T-helper 1 cell treated with Interleukin-12 subunit alpha and Interleukin-12 subunit beta and Interleukin-4 antibody, amounts not matched to agents 30 μg/mL and 1 μg/mL, for 36 hours (primary cell): Measurements from ENCODE around the gene PHOX2A.
"Not testable (repeated sequence)": the region's sequence is repeated elsewhere in the genome, so short reads cannot be mapped to it uniquely, and the experiment has no call there.

Experiments used
- H3K27ac Mint-ChIP-seq: one replicate; pipeline ENCODE4 v1.8.0; 2021; ENCODE audit warnings: mild to moderate bottlenecking, mixed read lengths
- H3K27me3 Mint-ChIP-seq: one replicate; pipeline ENCODE4 v1.8.0; 2021; ENCODE audit warnings: low read depth, mixed read lengths
- H3K36me3 Mint-ChIP-seq: one replicate; pipeline ENCODE4 v1.8.0; 2021; ENCODE audit warnings: low read depth, mixed read lengths
- H3K4me1 Mint-ChIP-seq: one replicate; pipeline ENCODE4 v1.8.0; 2021; ENCODE audit warnings: low read depth, mixed read lengths
- H3K4me3 Mint-ChIP-seq: one replicate; pipeline ENCODE4 v1.8.0; 2021; ENCODE audit warnings: mild to moderate bottlenecking, moderate library complexity, mixed read lengths
- H3K9me3 Mint-ChIP-seq: one replicate; pipeline ENCODE4 v1.8.0; 2021; ENCODE audit warnings: mixed read lengths

Gene PHOX2A

DNA sequence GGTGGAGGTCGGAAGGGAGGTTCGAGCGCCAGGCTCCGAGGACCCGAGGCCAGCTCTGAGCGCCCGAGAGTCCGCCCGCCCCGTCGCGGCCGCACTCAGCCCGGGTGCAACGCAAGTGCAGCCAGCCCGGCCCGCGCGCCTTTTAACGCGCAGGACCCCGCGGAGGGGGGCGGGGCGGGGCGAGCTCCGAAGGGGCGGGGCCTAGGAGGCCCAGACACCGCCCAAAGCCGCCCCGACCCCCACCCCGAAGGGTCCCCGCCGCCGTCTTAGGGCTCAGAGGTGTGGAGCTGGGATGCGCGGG lies at the start of gene PHOX2A:
Gene PHOX2A (minus strand): TSS at position 117 of the 301 bp plus-strand sequence. CDS start 172 bp downstream, outside the sequence.
- no peaks in the 10 kb centered on the region for H3K9me3 Mint-ChIP-seq
- H3K4me3 Mint-ChIP-seq = peak within 1 kb of the TSS; percentile 12
- peaks cover 14% of the 10 kb centered on the region for H3K4me1 Mint-ChIP-seq
- H3K36me3 Mint-ChIP-seq = peaks cover 9% of the 10 kb centered on the region
- H3K27me3 Mint-ChIP-seq = peaks cover 41% of the 10 kb centered on the region
- H3K27ac Mint-ChIP-seq = no peak within 1 kb of the TSS

DNA sequence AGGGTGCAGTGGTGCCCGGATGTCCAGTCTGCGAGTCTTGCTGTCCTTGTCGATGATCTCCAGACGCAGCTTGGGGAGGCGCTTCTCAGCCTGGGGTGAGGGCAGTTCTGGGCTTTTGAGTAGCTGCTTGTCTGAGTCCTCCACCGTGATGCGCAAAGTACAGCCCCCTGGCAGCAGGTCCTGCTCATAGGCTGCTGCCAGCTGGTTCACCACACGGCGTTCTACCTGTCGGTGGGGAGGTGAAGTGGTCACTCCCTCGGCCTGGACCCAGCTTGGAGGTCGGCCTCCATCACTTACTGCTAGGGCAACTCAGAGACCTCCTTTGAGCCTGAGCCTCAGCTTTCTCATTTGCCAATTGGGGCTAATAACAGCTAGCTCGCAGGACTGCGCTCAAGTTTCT lies 49.4 kb upstream of the PHOX2A start:
- no peak overlapping the region for H3K27ac Mint-ChIP-seq
- H3K9me3 Mint-ChIP-seq = no peaks in the 10 kb centered on the region
- H3K27me3 Mint-ChIP-seq = no peaks in the 10 kb centered on the region
- no peaks in the 10 kb centered on the region for H3K4me1 Mint-ChIP-seq
- no peaks in the 10 kb centered on the region for H3K36me3 Mint-ChIP-seq
- no peak overlapping the region for H3K4me3 Mint-ChIP-seq

DNA sequence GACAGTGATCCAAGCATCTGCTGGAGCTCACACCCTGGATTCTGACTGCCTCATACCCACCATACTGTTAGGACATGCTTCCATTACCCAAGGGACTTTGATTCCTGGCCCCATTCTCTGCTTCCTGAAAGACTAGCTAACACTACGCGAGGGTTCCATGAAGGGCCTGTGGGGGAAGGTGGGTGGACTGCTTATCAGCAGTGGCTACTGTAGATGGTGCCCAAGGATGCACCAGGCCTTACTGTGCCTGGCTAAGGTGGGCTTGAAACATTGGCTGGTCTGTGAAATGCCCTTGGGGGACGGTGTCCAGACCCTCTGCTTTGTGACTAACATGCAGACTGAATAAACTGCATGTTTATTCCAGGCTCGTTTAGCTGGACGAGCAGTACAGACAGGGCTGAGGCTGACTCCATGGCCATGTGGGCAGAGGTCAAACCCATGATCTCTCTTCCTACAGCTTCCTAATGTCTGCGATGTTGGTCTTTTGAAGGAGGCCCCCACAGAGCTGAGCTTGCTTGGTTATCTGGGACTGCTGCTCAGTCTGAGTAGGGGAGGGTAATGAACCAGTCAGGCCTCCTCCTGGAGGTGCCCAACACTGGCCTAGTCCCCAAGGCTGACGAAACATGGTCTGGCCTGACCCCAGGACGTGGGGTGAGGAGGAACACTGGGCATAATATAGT lies 48.3 kb upstream of the PHOX2A start:
- Mint-ChIP-seq H3K4me3 (no peak overlapping the region), H3K36me3 (no peaks in the 10 kb centered on the region), H3K4me1 (no peaks in the 10 kb centered on the region), H3K9me3 (no peaks in the 10 kb centered on the region), H3K27me3 (no peaks in the 10 kb centered on the region), H3K27ac (no peak overlapping the region)

DNA sequence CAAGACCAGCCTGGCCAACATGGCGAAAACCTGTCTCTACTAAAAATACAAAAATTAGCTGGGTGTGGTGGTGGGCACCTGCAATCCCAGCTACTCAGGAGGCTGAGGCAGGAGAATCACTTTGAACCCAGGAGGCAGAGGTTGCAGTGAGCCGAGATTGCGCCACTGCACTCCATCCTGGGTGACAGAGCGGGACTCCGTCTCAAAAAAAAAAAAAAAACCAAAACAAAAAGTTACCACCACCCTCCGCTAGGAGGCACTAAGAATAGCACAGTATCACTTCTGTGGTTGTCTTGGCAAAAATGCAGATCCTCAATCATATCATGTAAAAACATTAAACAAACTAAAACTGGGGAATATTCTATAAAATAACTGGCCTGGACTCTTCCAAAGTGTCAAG lies 46.8 kb upstream of the PHOX2A start:
- H3K36me3 Mint-ChIP-seq, H3K27me3 Mint-ChIP-seq, H3K4me1 Mint-ChIP-seq, H3K4me3 Mint-ChIP-seq, H3K9me3 Mint-ChIP-seq, H3K27ac Mint-ChIP-seq: not testable (repeated sequence)

DNA sequence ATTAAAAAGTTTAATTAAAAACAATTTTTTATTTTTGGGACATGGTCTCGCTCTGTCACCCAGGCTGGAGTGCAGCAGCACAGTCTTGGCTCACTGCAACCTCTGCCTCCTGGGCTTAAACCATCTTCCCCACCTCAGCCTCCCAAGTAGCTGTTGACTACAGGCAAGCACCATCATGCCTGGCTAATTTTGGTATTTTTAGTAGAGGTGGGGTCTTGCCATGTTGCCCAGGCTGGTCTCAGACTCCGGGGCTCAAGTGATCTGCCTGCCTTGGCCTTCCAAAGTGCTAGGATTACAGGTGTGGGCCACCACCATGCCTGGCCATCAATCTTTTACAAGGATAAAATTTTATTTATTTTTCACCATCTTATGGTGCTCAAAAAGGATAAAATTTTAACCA lies 43.3 kb upstream of the PHOX2A start:
- Mint-ChIP-seq H3K4me3 (no peak overlapping the region), H3K27me3 (peaks cover 13% of the 10 kb centered on the region)

DNA sequence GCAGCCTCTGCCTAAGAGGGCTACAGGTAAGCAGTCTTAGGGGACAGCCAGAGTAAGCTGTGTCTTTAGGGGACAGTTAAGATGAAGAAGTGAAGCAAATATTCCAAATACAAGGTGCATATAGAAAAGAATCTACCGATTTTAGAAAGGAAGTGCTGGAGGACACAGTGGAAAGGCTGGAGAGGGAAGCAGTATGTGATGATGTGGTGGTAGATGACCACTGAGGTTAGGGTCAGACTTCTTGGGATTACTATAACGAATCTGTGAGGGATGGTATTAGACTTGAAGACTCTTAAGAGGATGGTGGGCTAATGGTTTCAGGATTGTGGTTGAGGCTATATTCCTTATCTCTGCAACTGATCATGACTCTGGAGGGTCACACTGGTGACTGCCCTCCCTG lies 40.0 kb upstream of the PHOX2A start:
- H3K27me3 Mint-ChIP-seq = peaks cover 19% of the 10 kb centered on the region
- no peak overlapping the region for H3K4me3 Mint-ChIP-seq
- H3K9me3 Mint-ChIP-seq = no peaks in the 10 kb centered on the region
- no peaks in the 10 kb centered on the region for H3K36me3 Mint-ChIP-seq
- H3K4me1 Mint-ChIP-seq = no peaks in the 10 kb centered on the region
- H3K27ac Mint-ChIP-seq = no peak overlapping the region

More for the DNA sequence above, 43.3 kb upstream of the PHOX2A start:
- H3K9me3 Mint-ChIP-seq = no peaks in the 10 kb centered on the region
- H3K36me3 Mint-ChIP-seq = no peaks in the 10 kb centered on the region
- H3K27ac Mint-ChIP-seq = no peak overlapping the region
- no peaks in the 10 kb centered on the region for H3K4me1 Mint-ChIP-seq

DNA sequence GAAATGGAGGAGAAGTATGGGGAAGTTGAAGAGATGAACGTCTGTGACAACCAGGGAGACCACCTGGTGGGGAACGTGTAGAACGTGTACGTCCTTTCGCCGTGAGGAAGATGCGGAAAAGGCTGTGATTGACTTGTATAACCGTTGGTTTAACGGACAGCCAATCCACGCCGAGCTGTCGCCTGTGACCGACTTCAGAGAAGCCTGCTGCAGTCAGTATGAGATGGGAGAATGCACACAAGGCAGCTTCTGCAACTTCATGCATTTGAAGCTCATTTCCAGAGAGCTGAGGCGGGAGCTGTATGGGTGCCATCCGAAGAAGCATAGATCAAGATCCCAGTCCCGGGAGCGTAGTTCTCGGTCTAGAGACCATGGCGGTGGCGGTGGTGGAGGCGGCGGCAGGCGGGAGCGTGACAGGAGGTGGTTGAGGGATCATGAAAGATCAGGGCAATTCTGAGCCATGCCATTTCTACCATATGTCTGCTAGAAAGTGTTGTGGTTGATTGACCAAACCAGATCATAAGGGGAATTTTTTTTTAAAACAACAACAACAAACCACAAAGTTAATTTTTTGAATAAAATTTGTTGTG lies 36.8 kb upstream of the PHOX2A start:
- H3K36me3 Mint-ChIP-seq = no peaks in the 10 kb centered on the region
- no peaks in the 10 kb centered on the region for H3K9me3 Mint-ChIP-seq
- H3K27ac Mint-ChIP-seq = no peak overlapping the region
- no peaks in the 10 kb centered on the region for H3K4me1 Mint-ChIP-seq
- H3K27me3 Mint-ChIP-seq = peaks cover 19% of the 10 kb centered on the region
- H3K4me3 Mint-ChIP-seq = no peak overlapping the region

DNA sequence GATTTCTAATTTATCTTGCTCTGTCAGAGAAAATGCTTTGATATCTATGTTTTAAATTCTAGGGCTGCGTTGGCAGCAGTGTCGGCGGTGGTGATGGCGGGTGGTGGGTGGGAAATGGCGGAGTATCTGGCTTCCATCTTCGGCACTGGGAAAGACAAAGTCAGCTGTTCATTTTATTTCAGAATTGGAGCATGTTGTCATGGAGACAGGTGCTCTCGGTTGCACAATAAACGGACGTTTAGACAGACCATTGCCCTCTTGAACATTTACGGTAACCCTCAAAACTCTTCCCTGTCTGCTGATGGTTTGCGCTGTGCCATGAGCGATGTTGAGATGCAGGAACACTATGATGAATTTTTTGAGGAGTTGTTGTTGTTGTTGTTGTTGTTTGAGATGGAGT lies 36.1 kb upstream of the PHOX2A start:
- no peaks in the 10 kb centered on the region for H3K9me3 Mint-ChIP-seq
- H3K27ac Mint-ChIP-seq = no peak overlapping the region
- H3K36me3 Mint-ChIP-seq = no peaks in the 10 kb centered on the region

DNA sequence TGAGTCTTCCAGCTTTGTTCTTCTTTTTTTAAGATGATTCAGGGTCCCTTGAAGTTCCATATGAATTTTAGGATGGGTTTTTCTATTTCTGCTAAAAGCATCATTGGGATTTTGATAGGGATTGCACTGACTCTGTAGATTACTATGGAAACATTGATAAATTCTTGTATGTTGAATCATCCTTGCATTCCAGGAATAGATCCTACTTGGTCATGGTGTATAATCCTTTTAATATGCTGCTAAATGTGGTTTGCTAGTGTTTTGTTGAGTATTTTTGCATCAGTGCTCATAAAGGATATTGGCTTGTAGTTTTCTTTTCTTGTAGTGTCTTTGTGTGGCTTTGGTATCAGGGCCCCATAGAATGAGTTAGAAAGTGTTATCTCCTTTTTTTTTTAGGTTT lies 34.9 kb upstream of the PHOX2A start:
- Mint-ChIP-seq H3K9me3 (no peaks in the 10 kb centered on the region), H3K27ac (no peak overlapping the region), H3K36me3 (no peaks in the 10 kb centered on the region), H3K4me1 (no peaks in the 10 kb centered on the region), H3K27me3 (peaks cover 16% of the 10 kb centered on the region), H3K4me3 (no peak overlapping the region)

More for the DNA sequence above, 36.1 kb upstream of the PHOX2A start:
- no peak overlapping the region for H3K4me3 Mint-ChIP-seq
- peaks cover 19% of the 10 kb centered on the region for H3K27me3 Mint-ChIP-seq
- H3K4me1 Mint-ChIP-seq = no peaks in the 10 kb centered on the region

DNA sequence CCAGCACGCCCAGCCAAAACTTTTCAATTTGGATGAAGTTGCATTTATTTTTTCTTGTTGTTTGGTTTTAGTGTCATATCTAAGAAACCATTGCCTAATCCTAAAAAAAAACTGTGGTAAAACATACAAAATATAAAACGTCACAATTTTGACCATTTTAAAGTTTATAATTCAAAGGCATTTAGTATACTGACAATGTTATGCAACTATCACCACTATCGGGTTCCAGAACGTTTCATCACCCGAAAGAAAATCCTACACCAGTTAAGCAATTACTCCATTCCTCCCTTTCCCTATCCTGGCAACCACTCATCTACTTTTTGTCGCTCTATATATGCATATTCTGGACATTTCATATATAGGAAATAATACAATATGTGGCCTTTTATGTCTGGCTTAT lies 30.5 kb upstream of the PHOX2A start:
- H3K27me3 Mint-ChIP-seq = peaks cover 16% of the 10 kb centered on the region
- no peak overlapping the region for H3K27ac Mint-ChIP-seq
- no peaks in the 10 kb centered on the region for H3K9me3 Mint-ChIP-seq

DNA sequence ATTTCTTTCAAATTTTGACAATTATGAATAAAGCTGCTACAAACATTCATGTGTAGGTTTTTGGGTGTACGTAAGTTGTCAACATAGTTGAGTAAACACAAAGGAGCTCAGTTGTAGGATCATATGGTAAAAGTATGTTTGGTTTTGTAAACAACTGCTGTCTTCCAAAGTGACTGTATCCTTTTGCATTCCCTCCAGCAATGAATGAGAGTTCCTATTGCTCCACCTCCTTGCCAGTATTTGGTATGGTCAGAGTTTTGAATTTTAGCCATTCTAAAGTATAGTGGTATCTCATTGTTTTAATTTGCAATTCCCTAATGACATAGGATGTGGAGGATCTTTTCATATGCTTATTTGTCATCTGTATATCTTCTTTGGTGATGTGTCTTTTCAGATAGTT lies 28.0 kb upstream of the PHOX2A start:
- Mint-ChIP-seq H3K4me1 (peaks cover 6% of the 10 kb centered on the region), H3K36me3 (no peaks in the 10 kb centered on the region), H3K4me3 (no peak overlapping the region), H3K27ac (no peak overlapping the region), H3K9me3 (no peaks in the 10 kb centered on the region), H3K27me3 (peaks cover 17% of the 10 kb centered on the region)

More for the DNA sequence above, 30.5 kb upstream of the PHOX2A start:
- H3K4me1 Mint-ChIP-seq = peaks cover 3% of the 10 kb centered on the region
- H3K36me3 Mint-ChIP-seq = no peaks in the 10 kb centered on the region
- H3K4me3 Mint-ChIP-seq = no peak overlapping the region

DNA sequence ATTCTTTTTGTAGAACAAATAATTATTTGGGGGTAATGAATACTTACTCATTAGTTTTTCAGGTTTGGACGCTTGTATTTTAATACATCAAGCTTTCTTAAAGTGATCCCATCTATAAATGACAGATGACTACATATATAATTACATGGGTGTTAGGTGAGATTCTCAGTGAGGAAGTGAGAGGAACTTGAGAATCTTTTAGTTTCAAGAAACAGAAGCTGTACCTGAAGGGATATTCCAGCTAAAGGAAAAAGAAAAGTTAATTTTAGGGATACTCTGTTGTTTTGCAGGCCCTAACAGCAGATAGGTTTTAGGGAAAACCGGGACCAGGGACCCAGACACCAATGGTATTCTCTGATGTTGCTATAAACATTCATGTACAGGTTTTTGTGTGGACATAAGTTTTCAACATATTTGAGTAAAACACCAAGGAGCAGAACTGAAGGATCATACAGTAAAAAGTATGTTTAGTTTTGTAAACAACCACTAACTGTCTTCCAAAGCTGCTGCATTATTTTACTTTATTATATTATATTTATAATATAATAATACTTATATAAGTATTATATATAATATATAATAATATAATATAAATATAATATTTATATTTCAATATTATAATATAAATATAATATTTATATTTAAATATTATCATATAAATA lies 24.1 kb upstream of the PHOX2A start:
- Mint-ChIP-seq H3K27me3 (peaks cover 30% of the 10 kb centered on the region), H3K9me3 (no peaks in the 10 kb centered on the region), H3K4me3 (no peak overlapping the region), H3K4me1 (peaks cover 11% of the 10 kb centered on the region), H3K27ac (no peak overlapping the region), H3K36me3 (no peaks in the 10 kb centered on the region)

DNA sequence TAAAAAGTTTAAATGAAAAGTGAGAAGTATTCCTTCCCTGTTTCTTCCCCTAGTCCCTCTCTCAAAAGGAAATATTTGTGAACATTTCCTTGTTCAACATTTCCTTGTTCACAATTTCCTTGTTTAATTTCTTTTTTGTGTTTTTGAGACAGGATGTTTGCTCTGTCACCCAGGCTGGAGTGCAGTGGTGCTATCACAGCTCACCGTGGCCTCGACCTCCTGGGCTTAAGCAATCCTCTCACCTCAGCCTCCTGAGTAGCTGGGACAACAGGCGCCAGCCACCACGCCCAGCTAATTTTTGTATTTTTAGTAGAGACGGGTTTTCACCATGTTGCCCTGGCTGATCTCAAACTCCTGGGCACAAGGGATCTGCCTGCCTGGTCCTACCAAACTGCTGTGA lies 23.0 kb upstream of the PHOX2A start:
- not testable (repeated sequence) for H3K27ac Mint-ChIP-seq, H3K4me3 Mint-ChIP-seq, H3K36me3 Mint-ChIP-seq, H3K9me3 Mint-ChIP-seq
- Mint-ChIP-seq H3K27me3 (peaks cover 28% of the 10 kb centered on the region), H3K4me1 (peaks cover 13% of the 10 kb centered on the region)

DNA sequence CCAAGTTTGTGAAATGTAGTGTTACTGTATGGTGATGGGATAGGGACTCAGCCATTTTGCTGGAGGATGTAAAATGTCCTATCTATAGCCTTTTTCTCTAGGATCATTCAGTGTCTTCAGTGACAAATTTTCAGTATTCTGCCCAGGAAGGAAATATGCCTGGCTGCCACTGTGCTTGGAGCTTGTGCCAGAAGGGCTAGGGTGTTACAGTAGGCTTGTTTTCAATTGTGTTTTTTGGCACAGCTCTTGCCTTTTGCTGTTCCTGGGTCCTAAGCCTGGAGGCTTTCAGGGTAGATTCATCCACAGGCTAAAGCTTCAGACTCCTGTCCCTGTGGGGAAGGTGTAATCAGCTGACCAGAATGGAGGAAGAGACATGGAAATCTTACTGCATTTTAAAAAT lies 22.0 kb upstream of the PHOX2A start:
- H3K27ac Mint-ChIP-seq = no peak overlapping the region
- H3K4me1 Mint-ChIP-seq = peaks cover 13% of the 10 kb centered on the region
- H3K36me3 Mint-ChIP-seq = no peaks in the 10 kb centered on the region
- H3K9me3 Mint-ChIP-seq = no peaks in the 10 kb centered on the region
- peaks cover 28% of the 10 kb centered on the region for H3K27me3 Mint-ChIP-seq
- no peak overlapping the region for H3K4me3 Mint-ChIP-seq

DNA sequence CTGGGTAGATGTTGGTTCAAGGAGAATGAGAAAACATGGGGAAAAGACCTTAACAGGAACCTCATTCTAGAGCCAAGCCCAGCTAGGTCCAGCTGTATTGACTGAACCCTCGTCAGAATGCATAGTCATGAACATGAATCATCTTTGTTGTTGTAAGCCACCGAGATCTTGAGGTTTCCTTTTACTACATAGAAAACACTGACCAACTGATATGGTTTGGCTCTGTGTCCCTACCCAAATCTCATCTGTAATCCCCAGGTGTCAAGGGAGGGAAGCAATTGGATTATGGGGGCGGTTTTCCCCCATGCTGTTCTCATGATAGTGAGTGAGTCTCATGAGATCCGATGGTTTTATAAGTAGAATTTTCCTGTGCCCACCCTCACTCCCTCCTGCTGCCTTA lies 19.4 kb upstream of the PHOX2A start:
- Mint-ChIP-seq H3K27me3 (peaks cover 31% of the 10 kb centered on the region), H3K4me1 (peaks cover 6% of the 10 kb centered on the region), H3K27ac (no peak overlapping the region), H3K4me3 (no peak overlapping the region), H3K36me3 (no peaks in the 10 kb centered on the region), H3K9me3 (no peaks in the 10 kb centered on the region)
